GM23338 (cell line): Measurements from ENCODE around the gene CCND1. TPM values are rescaled to one million over a fixed set of nuclear protein-coding genes. Genes with fewer than 3 reads are reported as not detected.

Source experiments
- ATAC-seq: fragments of 200-7000 bp; cut with Tn5 transposase; 3 replicates; pipeline ENCODE4 v1.9.1; 2020
- DNase-seq: peaks from one replicate; pipeline ENCODE4 v3.0.0-alpha.2; 2015; ENCODE audit warnings: low spot score
- H2AFZ ChIP-seq: fragments of 200-600 bp; sonication (generic); 2 replicates; pipeline ENCODE4 v1.8.0; 2016; ENCODE audit warnings: antibody characterized with exemption, mild to moderate bottlenecking, moderate library complexity
- H3F3A ChIP-seq: fragments of 200-600 bp; sonication (generic); replicated peaks from 2 replicates; pipeline ENCODE4 v1.8.0; 2017; ENCODE audit warnings: antibody characterized with exemption, mixed run types, low read depth
- H3K27ac ChIP-seq: fragments of 200-600 bp; sonication (generic); 2 replicates; pipeline ENCODE4 v1.6.1; 2016; ENCODE audit warnings: low read depth
- H3K27me3 ChIP-seq: fragments of 200-600 bp; sonication (generic); 2 replicates; pipeline ENCODE4 v1.8.0; 2016; ENCODE audit warnings: mild to moderate bottlenecking, mixed run types, moderate library complexity; ENCODE audit not compliant: insufficient read depth
- H3K36me3 ChIP-seq: fragments of 200-600 bp; sonication (generic); 2 replicates; pipeline ENCODE4 v1.8.0; 2016; ENCODE audit warnings: mild to moderate bottlenecking; ENCODE audit not compliant: insufficient read depth
- H3K4me1 ChIP-seq: fragments of 200-600 bp; sonication (generic); 2 replicates; pipeline ENCODE4 v1.8.0; 2016; ENCODE audit warnings: mild to moderate bottlenecking, moderate library complexity; ENCODE audit not compliant: insufficient read depth
- H3K4me2 ChIP-seq: fragments of 200-600 bp; sonication (generic); 2 replicates; pipeline ENCODE4 v1.7.1; 2017; ENCODE audit warnings: mixed run types
- H3K4me3 ChIP-seq: fragments of 200-600 bp; sonication (generic); 2 replicates; pipeline ENCODE4 v1.6.1; 2016; ENCODE audit warnings: mixed run types
- H3K79me2 ChIP-seq: fragments of 200-600 bp; sonication (generic); replicated peaks from 2 replicates; pipeline ENCODE4 v1.8.0; 2017; ENCODE audit warnings: mild to moderate bottlenecking; ENCODE audit not compliant: insufficient read depth
- H3K9me2 ChIP-seq: fragments of 200-600 bp; sonication (generic); 2 replicates; pipeline ENCODE4 v1.8.0; 2017; ENCODE audit not compliant: insufficient read depth
- H4K20me1 ChIP-seq: fragments of 200-600 bp; sonication (generic); replicated peaks from 2 replicates; pipeline ENCODE4 v1.8.0; 2017; ENCODE audit warnings: mild to moderate bottlenecking; ENCODE audit not compliant: insufficient read depth
- H3K27ac Mint-ChIP-seq: 2 replicates; pipeline ENCODE4 v1.8.0; 2020; ENCODE audit warnings: inconsistent platforms, mild to moderate bottlenecking, moderate library complexity, mixed read lengths
- H3K27me3 Mint-ChIP-seq: 3 replicates; pipeline ENCODE4 v1.8.0; 2022; ENCODE audit warnings: low read depth, mild to moderate bottlenecking, moderate library complexity, mixed read lengths, inconsistent platforms; ENCODE audit not compliant: insufficient read depth, poor library complexity
- H3K36me3 Mint-ChIP-seq: 3 replicates; pipeline ENCODE4 v1.8.0; 2021; ENCODE audit warnings: low read depth, mild to moderate bottlenecking, inconsistent platforms, moderate library complexity, mixed read lengths
- H3K4me1 Mint-ChIP-seq: 3 replicates; pipeline ENCODE4 v1.8.0; 2020; ENCODE audit warnings: mild to moderate bottlenecking, inconsistent platforms, mixed read lengths
- H3K4me3 Mint-ChIP-seq: 3 replicates; pipeline ENCODE4 v1.8.0; 2021; ENCODE audit warnings: moderate library complexity, mild to moderate bottlenecking, inconsistent platforms, mixed read lengths
- H3K9me3 Mint-ChIP-seq: 3 replicates; pipeline ENCODE4 v1.8.0; 2020; ENCODE audit warnings: moderate library complexity, mild to moderate bottlenecking, inconsistent platforms, mixed read lengths
- CREB1 ChIP-seq: fragments of 250-450 bp; sonication (Bioruptor Pico); IDR thresholded peaks from 2 replicates; pipeline ENCODE4 v1.5.0; 2020; ENCODE audit warnings: low read depth, mild to moderate bottlenecking, moderate library complexity
- EZH2 ChIP-seq: fragments of 200-600 bp; sonication (generic); IDR thresholded peaks from one replicate; pipeline ENCODE4 v1.8.0; 2017; ENCODE audit warnings: antibody characterized with exemption, mild to moderate bottlenecking, low read depth; ENCODE audit not compliant: unreplicated experiment
- EZH2phosphoT487 ChIP-seq: fragments of 200-600 bp; sonication (generic); IDR thresholded peaks from one replicate; pipeline ENCODE4 v1.8.1; 2018; ENCODE audit warnings: antibody characterized with exemption; ENCODE audit not compliant: unreplicated experiment
- JUNB ChIP-seq: IDR thresholded peaks from one replicate; pipeline ENCODE4 v1.6.1; 2016; ENCODE audit warnings: antibody characterized with exemption; ENCODE audit not compliant: unreplicated experiment
- NANOG ChIP-seq: IDR thresholded peaks from 2 replicates; pipeline ENCODE4 v1.6.1; 2016; ENCODE audit warnings: antibody characterized with exemption, borderline replicate concordance
- POLR2AphosphoS5 ChIP-seq: IDR thresholded peaks from 2 replicates; pipeline ENCODE4 v1.6.1; 2016; ENCODE audit warnings: antibody characterized with exemption, low read depth
- STAT1 ChIP-seq: IDR thresholded peaks from one replicate; pipeline ENCODE4 v1.6.1; 2016; ENCODE audit warnings: antibody characterized with exemption; ENCODE audit not compliant: unreplicated experiment
- ZNF114 ChIP-seq: fragments of 250-450 bp; sonication (Bioruptor Pico); IDR thresholded peaks from 2 replicates; pipeline ENCODE4 v1.5.0; 2020; ENCODE audit warnings: mild to moderate bottlenecking, moderate library complexity
- ZNF331 ChIP-seq: fragments of 250-450 bp; sonication (Bioruptor Pico); IDR thresholded peaks from 2 replicates; pipeline ENCODE4 v1.5.0; 2020; ENCODE audit warnings: low read depth, mild to moderate bottlenecking, moderate library complexity
- polyA plus RNA-seq: library from polyadenylated mRNA; unstranded; fragments of >200 nt; fragmentation: Nextera tagmentation; extraction: Ambion mirVana; gene quantifications from 2 replicates; pipeline ENCODE4 v1.2.1, GENCODE V29; 2016
- total RNA-seq: library from RNA; depleted of rRNA; stranded (reverse); fragments of >200 nt; shearing (Covaris generic); gene quantifications from 2 replicates; pipeline ENCODE4 v1.2.3, GENCODE V29; 2014
- TF ChIP-seq, protein P1 (sequence below): IDR thresholded peaks from 2 replicates; pipeline ENCODE4 v1.6.1; 2016; ENCODE audit warnings: antibody characterized with exemption
- TF ChIP-seq, protein P2 (sequence below): fragments of 250-450 bp; sonication (Bioruptor Pico); IDR thresholded peaks from 2 replicates; pipeline ENCODE4 v1.5.0; 2020; ENCODE audit warnings: mild to moderate bottlenecking, moderate library complexity
- TF ChIP-seq, protein P3 (sequence below), 2 experiments: fragments of 200-600 bp in 1 of 2; sonication (generic) in 1 of 2; conservative IDR thresholded peaks; 2 replicates each; pipeline versions ENCODE4 v1.5.1 to v1.6.1; 2016 to 2017; ENCODE audit warnings: antibody characterized with exemption in 2 of 2, low read depth in 2 of 2, mild to moderate bottlenecking in 2 of 2, moderate library complexity in 1 of 2
- TF ChIP-seq, protein P4 (sequence below): IDR thresholded peaks from one replicate; pipeline ENCODE4 v1.6.1; 2018; ENCODE audit warnings: antibody characterized with exemption; ENCODE audit not compliant: unreplicated experiment

CCND1 gene
- total and polyA plus RNA-seq, 2 experiments from 2014 or later = 109 to 183 TPM

DNA sequence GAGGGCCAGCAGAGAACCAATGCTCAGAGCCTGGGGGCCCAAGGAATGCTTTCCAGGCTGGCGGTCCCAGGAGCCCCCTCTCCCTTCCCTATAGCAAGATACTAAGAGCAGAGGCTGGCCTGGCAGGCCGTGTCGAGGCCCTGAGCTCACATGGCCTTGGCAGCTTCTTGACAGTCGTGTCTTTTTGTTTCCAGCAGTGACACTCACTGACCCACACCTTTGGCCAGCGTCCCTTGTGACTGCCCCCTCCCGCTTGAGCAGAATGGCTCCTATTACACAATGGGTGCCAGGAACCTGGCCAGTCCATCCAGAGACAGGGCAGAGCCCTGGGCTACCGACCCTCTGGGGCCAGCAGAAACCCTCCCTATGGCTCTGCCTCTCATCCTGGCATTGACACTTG is 6.4 kb upstream of the CCND1 start (continued):
- TF ChIP-seq ZNF331 (CRISPR knock-in tag) (no peak), NANOG (no peak), POLR2AphosphoS5 (no peak)

DNA sequence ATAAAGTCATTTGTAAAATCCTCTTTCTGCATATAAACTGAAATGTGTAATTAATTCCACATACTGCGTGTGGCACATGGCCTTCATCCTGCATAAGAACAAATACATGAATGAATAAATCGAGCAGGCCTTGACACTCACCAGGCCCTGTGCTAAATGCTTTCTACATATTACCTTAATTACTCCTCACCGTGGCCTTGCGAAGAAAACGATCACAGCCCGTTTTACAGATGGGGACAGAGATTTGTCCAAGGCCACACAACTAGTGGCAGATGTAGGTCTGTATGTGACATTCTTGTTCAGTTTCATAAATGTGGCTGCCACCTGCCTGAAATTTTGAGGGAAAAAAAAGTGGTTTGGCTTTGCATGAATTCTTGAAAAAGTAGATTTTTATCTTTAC is 5.8 kb upstream of the CCND1 start:
- Mint-ChIP-seq H3K36me3 (peaks cover 3% of the 10 kb centered on the region; the same call in 2 of the 3 replicates), H3K4me3 (no peak overlapping the region), H3K4me1 (peaks cover 8% of the 10 kb centered on the region; the same call in 2 of the 3 replicates), H3K9me3 (peaks cover 8% of the 10 kb centered on the region), H3K27me3 (peaks cover 42% of the 10 kb centered on the region), H3K27ac (no peak overlapping the region)
- peaks cover 11% of the 10 kb centered on the region; the same call in 1 of the 2 replicates for H3F3A ChIP-seq
- TF ChIP-seq JUNB = no peak
- TF ChIP-seq ZNF114 (CRISPR knock-in tag) = no peak
- no peak for TF ChIP-seq EZH2phosphoT487
- TF ChIP-seq EZH2 = no peak
- no peak for TF ChIP-seq NANOG
- TF ChIP-seq CREB1 (CRISPR knock-in tag) = no peak
- TF ChIP-seq, protein P1, sequence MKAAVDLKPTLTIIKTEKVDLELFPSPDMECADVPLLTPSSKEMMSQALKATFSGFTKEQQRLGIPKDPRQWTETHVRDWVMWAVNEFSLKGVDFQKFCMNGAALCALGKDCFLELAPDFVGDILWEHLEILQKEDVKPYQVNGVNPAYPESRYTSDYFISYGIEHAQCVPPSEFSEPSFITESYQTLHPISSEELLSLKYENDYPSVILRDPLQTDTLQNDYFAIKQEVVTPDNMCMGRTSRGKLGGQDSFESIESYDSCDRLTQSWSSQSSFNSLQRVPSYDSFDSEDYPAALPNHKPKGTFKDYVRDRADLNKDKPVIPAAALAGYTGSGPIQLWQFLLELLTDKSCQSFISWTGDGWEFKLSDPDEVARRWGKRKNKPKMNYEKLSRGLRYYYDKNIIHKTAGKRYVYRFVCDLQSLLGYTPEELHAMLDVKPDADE = no peak
- no peak for TF ChIP-seq ZNF331 (CRISPR knock-in tag)
- no peak for TF ChIP-seq POLR2AphosphoS5
- TF ChIP-seq, protein P2, sequence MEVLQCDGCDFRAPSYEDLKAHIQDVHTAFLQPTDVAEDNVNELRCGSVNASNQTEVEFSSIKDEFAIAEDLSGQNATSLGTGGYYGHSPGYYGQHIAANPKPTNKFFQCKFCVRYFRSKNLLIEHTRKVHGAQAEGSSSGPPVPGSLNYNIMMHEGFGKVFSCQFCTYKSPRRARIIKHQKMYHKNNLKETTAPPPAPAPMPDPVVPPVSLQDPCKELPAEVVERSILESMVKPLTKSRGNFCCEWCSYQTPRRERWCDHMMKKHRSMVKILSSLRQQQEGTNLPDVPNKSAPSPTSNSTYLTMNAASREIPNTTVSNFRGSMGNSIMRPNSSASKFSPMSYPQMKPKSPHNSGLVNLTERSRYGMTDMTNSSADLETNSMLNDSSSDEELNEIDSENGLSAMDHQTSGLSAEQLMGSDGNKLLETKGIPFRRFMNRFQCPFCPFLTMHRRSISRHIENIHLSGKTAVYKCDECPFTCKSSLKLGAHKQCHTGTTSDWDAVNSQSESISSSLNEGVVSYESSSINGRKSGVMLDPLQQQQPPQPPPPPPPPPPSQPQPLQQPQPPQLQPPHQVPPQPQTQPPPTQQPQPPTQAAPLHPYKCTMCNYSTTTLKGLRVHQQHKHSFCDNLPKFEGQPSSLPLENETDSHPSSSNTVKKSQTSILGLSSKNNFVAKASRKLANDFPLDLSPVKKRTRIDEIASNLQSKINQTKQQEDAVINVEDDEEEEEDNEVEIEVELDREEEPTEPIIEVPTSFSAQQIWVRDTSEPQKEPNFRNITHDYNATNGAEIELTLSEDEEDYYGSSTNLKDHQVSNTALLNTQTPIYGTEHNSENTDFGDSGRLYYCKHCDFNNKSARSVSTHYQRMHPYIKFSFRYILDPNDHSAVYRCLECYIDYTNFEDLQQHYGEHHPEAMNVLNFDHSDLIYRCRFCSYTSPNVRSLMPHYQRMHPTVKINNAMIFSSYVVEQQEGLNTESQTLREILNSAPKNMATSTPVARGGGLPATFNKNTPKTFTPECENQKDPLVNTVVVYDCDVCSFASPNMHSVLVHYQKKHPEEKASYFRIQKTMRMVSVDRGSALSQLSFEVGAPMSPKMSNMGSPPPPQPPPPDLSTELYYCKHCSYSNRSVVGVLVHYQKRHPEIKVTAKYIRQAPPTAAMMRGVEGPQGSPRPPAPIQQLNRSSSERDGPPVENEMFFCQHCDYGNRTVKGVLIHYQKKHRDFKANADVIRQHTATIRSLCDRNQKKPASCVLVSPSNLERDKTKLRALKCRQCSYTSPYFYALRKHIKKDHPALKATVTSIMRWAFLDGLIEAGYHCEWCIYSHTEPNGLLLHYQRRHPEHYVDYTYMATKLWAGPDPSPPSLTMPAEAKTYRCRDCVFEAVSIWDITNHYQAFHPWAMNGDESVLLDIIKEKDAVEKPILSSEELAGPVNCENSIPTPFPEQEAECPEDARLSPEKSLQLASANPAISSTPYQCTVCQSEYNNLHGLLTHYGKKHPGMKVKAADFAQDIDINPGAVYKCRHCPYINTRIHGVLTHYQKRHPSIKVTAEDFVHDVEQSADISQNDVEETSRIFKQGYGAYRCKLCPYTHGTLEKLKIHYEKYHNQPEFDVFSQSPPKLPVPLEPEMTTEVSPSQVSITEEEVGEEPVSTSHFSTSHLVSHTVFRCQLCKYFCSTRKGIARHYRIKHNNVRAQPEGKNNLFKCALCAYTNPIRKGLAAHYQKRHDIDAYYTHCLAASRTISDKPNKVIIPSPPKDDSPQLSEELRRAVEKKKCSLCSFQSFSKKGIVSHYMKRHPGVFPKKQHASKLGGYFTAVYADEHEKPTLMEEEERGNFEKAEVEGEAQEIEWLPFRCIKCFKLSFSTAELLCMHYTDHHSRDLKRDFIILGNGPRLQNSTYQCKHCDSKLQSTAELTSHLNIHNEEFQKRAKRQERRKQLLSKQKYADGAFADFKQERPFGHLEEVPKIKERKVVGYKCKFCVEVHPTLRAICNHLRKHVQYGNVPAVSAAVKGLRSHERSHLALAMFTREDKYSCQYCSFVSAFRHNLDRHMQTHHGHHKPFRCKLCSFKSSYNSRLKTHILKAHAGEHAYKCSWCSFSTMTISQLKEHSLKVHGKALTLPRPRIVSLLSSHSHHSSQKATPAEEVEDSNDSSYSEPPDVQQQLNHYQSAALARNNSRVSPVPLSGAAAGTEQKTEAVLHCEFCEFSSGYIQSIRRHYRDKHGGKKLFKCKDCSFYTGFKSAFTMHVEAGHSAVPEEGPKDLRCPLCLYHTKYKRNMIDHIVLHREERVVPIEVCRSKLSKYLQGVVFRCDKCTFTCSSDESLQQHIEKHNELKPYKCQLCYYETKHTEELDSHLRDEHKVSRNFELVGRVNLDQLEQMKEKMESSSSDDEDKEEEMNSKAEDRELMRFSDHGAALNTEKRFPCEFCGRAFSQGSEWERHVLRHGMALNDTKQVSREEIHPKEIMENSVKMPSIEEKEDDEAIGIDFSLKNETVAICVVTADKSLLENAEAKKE (CRISPR knock-in tag) = no peak
- TF ChIP-seq, protein P3, sequence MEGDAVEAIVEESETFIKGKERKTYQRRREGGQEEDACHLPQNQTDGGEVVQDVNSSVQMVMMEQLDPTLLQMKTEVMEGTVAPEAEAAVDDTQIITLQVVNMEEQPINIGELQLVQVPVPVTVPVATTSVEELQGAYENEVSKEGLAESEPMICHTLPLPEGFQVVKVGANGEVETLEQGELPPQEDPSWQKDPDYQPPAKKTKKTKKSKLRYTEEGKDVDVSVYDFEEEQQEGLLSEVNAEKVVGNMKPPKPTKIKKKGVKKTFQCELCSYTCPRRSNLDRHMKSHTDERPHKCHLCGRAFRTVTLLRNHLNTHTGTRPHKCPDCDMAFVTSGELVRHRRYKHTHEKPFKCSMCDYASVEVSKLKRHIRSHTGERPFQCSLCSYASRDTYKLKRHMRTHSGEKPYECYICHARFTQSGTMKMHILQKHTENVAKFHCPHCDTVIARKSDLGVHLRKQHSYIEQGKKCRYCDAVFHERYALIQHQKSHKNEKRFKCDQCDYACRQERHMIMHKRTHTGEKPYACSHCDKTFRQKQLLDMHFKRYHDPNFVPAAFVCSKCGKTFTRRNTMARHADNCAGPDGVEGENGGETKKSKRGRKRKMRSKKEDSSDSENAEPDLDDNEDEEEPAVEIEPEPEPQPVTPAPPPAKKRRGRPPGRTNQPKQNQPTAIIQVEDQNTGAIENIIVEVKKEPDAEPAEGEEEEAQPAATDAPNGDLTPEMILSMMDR (conservative IDR thresholded peaks at IDR 0.05; ENCODE audit: low read depth in 2 of 2) = no peak
- TF ChIP-seq, protein P4, sequence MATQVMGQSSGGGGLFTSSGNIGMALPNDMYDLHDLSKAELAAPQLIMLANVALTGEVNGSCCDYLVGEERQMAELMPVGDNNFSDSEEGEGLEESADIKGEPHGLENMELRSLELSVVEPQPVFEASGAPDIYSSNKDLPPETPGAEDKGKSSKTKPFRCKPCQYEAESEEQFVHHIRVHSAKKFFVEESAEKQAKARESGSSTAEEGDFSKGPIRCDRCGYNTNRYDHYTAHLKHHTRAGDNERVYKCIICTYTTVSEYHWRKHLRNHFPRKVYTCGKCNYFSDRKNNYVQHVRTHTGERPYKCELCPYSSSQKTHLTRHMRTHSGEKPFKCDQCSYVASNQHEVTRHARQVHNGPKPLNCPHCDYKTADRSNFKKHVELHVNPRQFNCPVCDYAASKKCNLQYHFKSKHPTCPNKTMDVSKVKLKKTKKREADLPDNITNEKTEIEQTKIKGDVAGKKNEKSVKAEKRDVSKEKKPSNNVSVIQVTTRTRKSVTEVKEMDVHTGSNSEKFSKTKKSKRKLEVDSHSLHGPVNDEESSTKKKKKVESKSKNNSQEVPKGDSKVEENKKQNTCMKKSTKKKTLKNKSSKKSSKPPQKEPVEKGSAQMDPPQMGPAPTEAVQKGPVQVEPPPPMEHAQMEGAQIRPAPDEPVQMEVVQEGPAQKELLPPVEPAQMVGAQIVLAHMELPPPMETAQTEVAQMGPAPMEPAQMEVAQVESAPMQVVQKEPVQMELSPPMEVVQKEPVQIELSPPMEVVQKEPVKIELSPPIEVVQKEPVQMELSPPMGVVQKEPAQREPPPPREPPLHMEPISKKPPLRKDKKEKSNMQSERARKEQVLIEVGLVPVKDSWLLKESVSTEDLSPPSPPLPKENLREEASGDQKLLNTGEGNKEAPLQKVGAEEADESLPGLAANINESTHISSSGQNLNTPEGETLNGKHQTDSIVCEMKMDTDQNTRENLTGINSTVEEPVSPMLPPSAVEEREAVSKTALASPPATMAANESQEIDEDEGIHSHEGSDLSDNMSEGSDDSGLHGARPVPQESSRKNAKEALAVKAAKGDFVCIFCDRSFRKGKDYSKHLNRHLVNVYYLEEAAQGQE = no peak
- no peak for TF ChIP-seq STAT1
- peaks cover 18% of the 10 kb centered on the region for H3K4me1 ChIP-seq
- ATAC-seq = no peak
- H3K27me3 ChIP-seq = peaks cover 36% of the 10 kb centered on the region
- H3K4me2 ChIP-seq = peak overlapping the region; percentile 86; the same call in 1 of the 2 replicates
- H4K20me1 ChIP-seq = no peaks in the 10 kb centered on the region
- no peaks in the 10 kb centered on the region for H3K79me2 ChIP-seq
- H3K36me3 ChIP-seq = no peaks in the 10 kb centered on the region
- no peak overlapping the region for H3K4me3 ChIP-seq
- no peak overlapping the region for H2AFZ ChIP-seq
- no peak overlapping the region for H3K27ac ChIP-seq
- DNase-seq = no peak
- no peaks in the 10 kb centered on the region for H3K9me2 ChIP-seq
